ENCODE measurements around the gene RILP. TPM values are rescaled to one million over a fixed set of nuclear protein-coding genes. Genes with fewer than 3 reads are reported as not detected.

Gene RILP
- total RNA-seq, 1 donor, result 18.9 TPM

DNA sequence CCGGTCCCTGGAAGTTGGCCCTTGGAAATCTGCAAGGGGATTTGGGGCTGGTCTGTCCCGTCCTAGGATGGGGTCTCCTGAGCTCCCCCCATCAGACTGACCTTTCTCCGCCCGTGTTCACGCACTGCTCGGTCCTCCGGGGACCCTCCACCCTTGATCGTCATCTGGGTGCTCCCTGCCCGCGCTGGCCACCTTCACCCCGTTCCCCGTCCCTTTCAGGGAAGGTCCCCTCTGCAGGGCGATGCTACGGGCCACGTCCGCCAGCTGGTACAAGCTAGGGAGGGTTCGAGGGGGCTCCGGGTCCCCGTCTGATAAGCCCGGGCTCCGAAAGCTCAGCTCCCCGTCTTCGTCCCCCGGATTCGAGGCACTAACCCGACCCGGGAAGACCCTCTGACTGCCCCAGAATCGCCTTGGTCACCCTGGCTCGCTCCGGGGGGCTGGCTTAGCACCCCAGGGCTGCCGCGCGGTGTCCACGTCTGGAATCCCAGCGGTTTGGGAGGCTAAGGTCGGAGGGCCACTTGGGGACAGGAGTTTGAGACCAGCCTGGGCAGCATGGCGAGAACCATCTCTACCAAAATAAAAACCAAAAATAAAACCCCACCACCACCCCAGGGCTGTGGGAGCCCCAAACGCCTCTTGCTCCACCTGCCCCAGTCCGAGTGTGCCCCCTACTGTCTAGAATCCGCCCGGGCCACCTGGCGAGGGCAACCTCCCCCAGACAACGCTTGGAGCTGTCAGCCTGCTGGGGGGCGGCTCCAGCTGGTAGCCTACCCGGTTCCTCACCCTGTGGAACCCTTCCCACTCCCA, 20.0 kb downstream of the RILP start:
- peak in 2 of 3 donors; percentile 77 to 89 for DNase-seq (ENCODE audit: low read depth in 2 of 3, low spot score in 2 of 3)

DNA sequence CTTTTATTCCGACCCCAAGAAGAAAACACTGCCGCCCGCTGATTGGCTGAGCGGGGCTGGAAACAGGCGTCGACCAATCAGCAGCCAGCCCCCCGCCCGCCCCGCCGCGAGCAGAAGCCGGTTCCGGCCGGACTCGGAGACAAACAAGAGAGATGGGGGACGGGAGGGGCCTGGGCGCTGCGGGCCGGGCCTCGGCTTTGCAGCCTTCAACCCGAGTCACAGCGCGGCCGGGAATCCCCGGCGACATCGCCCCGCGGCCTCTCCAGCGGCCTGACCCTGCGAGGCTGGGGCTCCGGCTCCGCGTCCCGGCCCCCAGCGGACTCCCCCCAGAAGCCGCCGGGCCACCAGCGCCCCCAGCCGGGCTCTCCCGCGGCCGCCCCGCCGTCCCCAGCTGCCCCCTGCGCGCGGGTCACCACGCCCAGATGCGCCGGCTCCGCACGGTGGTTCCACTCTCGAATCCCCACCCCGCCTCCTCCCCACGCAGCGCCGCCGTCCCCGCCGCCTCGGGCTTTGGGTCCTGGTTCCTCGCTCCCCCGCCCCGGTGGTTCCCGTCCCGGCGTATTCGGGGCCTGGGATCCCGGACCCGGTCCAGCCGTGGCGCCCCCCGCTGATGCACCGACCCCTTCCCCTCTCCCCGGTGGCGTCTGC, 20.7 kb downstream of the RILP start:
- DNase-seq (ENCODE audit: low read depth in 2 of 3, low spot score in 2 of 3), result peak; percentile 67 to 97 (median 94)

DNA sequence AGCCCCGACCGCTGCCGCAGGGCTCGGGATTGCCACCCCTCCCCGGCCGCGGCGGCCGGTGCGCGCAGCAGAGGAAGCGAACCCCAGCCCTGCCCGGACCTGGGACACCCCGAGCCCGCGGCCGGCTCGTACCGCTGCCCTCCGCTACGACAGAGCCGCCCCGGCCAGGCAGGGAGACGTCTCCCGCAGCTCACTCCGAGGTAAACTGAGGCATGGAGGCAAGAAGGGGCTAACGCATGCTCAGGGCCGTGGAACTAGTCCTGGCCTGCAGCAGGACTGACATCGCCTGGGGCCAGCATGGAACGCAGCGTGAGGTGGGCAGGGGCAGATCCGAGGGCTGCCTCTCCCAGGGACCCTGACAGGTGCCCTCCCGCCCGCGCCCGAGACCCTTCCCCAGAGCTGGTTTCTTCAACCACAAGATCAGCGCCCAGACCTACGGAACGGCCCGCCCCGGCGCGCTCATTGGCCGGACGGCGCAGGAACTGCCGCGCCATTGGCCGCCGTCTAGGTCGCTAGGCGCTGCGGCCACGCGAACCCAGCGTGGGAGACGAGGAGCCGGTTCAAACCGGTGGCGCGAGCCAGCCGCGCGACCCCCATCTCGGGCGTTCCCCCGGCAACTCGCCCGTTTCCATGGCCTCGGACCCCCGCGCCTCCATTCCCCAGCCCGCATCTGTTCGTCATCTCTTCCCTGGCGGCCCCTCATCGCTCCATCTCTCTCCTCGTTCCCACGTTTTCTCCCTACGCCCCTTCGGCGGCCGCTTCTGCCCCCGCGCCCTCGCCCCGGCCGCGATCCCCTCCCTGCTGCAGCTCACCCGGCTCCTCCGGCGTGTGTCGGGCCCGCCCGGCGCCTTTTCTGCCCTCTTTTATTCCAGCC, 21.4 kb downstream of the RILP start, which contains the start of gene SLC43A2:
Gene SLC43A2, minus strand, starts transcription at position 853 of the 874 bp plus-strand sequence. CDS start 960 bp downstream, outside the sequence.
- DNase-seq (ENCODE audit: low read depth in 2 of 3, low spot score in 2 of 3), result peak; percentile 59 to 87 (median 82)

DNA sequence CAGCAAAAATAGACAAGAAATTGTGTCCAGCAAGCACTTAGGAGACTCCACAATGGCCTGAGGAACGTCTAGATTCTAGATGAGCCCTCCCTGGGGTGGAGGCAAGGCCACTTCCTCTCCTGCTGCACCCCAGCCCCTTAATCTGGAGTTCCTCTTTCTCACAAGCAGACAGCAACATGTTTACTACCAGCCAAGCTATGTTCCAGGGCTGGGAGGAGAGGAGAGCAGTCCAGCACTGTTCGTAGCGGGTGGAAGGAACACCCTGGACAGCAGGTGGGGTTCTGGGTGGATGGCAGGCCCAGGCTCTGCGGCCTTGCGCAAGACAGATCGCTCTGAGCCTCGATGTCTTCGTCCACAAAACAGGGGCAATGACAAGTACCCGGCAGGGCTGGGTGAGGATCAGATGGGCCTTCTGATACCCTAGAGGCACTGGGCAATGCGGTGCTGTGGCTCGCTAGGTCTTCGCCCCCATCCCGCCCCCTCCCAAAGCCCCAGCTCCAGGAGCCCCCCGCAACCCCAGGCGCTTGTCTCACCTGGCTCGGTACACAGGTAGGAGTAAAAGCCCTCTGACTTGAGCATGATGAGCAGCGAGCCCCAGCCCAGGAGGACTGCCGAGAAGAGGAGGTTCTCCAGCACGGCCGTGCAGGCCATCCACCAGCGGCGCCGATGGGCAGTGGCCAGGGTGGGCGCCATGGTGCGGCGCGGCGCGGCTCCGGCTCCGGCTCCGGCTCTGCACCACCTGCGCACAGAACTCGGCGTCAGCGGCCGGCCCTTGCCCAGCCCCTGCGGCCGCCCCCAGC, 22.3 kb downstream of the RILP start:
- peak in 2 of 3 donors; percentile 68 to 87 for DNase-seq (ENCODE audit: low read depth in 2 of 3, low spot score in 2 of 3)

DNA sequence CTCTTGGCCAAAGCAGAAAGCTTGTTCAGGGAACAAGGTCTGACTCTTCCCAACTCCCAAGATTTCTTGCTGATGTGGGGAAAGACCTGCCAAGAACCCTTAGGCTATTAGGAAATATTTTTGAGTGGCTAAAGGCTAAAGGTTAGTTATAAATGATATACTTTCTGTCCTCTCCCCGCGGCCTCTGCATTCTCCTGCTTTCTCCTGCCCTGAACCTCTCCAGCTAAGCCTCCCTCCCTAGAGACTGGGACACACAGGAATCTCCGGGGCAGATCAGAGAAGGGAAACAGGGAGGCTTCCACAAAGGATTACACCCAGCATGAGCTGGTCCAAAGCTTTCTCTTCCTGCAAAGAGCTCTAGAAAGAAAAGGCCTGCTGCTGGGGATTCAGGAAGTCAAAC, 23.3 kb downstream of the RILP start:
- DNase-seq (ENCODE audit: low read depth in 2 of 3, low spot score in 2 of 3), result no peak

DNA sequence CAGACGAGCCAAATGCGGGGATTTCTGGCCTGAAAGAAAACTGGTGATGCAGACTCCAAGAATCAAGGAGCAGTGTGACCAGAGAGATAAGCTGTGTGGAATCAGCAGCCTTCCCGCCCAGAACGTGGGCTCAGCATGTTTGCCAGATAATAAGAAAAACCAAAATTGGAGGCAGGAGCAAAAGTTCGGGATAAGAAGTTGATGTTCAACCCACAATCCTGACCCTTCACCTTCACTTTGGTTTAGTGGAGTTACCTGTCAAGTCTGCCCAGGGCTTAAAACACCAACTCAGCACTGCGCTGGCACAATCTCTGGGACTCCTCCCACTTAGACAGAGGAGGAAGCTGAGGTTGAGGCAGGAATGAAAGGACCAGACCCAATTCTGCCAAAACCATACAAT, 24.1 kb downstream of the RILP start:
- DNase-seq (ENCODE audit: low read depth in 2 of 3, low spot score in 2 of 3), result no peak

DNA sequence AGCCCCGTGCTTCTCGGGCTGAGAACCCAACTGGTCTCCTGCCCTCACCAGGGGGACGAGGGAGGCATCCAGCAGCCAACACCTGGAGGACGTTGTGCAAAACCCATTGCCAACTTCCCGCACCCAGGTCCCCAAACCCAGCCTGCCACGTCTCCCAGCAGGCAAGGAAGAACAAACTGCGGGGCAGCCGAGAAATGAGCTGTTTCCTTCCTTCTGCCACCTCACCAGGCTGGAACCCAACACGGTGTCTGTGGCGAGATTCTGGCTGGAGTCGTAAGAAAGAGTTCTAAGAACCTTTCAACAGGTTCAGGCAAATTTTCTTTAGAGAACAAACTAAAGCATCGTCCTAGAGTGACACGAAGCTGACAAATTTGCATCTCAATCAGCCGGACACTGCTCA, 24.6 kb downstream of the RILP start:
- no peak for DNase-seq (ENCODE audit: low read depth in 2 of 3, low spot score in 2 of 3)

DNA sequence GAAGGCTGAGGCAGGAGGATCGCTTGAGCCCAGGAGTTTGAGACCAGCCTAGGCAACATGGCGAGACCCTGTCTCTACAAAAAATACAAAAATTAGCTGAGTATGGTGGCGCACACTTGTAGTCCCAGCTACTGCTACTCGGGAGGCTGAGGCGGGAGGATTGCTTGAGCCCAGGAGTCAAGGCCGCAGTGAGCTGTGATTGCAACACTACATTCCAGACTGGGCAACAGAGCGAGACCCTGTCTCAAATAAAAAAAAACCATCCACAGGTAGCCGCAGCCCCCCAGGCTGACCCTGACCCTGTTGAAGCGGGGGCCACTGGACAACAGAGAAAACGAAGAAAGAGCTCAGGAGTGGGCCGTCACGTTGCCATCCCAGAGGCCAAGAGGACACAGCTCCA, 25.0 kb downstream of the RILP start:
- DNase-seq (ENCODE audit: low read depth in 2 of 3, low spot score in 2 of 3), result no peak

DNA sequence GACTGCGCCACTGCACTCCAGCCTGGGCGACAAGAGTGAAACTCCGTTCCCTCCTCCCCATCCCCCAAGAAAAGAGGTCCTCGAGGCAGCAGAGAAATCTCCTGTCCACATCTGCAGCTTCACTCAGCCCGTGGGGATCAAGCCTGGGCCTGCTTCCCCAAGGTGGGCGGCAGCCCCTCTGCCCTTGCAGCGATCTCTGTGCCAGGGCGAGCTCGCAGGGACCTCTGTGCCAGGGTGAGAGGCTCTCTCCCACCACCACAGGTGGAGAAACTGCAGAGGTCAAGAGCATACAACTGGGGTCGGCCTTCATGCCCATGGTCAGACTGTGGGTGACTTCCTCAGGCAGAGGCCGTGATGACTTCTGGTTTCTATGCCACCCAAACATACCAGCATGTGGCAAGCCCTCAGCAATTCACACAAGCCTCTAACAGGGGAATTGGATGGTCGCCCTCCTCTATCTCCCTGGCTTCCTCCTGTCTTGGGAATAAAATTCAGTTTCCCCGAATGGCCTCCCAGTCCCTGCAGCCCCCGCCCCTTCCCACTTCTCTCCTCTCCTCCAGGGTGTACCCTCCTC, 26.5 kb downstream of the RILP start:
- DNase-seq (ENCODE audit: low read depth in 2 of 3, low spot score in 2 of 3), result no peak

DNA sequence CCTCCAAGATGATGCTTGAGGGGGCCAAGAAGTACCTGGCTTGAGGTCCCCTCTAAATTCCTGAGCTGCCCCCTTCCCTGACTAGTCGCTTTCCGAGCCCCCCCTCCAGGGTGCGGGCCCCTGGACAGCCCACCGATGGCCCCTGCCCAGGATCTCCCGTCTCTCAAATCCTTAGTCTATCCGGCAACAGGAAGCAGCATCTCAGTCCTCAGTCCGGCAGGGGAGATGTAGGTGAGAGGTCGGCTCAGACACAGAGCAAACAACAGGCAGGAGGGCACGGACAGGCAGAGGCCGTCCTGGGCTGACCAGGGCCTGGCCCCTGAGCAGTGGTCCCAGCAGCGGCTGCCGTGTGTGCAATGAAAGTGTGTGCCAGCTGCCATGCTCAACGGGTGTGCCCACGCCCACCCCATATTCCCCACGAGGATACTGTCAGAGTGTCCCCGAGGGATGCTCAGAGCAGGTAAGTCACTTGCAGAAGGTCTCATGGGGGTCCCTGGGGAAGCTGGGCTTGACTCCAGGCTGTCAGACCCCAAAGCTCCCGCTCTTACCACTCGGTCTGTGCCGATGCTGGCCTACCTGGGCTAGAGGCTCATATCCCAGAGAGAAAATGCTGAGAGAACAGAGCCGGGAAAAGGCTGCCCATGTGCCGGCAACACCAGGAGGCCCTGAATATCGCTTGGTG, 28.3 kb downstream of the RILP start:
- DNase-seq (ENCODE audit: low read depth in 2 of 3, low spot score in 2 of 3), result no peak

DNA sequence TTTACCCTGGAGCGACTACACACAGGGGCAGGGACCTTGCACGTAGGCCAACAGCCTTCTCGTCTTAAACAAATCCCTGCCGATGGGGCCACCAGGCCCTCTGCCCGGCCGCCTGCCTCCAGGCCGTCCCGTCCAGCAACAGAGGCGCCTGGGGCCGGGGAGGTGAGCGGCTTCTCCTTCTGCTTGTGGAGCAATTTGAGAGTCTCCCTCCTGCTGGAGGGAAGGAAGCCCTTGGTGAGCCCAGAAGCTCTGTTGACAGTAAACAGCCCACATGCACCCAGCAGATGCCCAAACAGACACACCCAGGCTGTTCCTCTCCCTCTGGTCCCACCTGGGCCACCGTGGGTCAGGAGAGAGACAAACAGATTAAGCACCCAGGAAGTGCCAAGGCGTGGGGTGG, 29.2 kb downstream of the RILP start:
- no peak for DNase-seq (ENCODE audit: low read depth in 2 of 3, low spot score in 2 of 3)

DNA sequence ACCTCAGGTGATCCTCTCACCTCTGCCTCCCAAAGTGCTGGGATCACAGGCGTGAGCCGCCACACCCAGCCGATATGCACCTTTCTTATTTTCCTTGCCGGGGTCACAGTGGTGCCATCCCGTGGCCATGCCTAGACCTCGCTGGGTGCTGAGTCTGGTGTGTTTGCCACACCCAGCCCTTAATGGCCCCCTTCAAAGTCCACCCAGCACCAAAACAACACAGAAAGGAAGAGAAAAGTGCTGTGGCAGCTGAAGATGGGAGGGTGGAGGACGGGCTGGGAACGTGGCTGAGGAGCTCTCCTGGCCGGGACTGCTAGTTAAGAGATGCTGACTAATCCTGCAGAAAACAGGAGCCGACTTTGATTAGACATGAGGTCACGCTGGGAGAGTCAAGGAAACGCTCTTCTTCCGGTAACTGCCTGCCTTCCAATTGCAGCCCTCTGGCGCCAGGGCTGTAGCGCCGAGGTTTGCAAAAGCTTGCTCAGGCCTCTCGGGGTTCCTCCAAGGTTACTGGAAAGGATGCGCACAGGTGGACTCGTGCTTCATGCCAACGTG, 32.0 kb downstream of the RILP start:
- peak in 2 of 3 donors; percentile 35 for DNase-seq (ENCODE audit: low read depth in 2 of 3, low spot score in 2 of 3)

DNA sequence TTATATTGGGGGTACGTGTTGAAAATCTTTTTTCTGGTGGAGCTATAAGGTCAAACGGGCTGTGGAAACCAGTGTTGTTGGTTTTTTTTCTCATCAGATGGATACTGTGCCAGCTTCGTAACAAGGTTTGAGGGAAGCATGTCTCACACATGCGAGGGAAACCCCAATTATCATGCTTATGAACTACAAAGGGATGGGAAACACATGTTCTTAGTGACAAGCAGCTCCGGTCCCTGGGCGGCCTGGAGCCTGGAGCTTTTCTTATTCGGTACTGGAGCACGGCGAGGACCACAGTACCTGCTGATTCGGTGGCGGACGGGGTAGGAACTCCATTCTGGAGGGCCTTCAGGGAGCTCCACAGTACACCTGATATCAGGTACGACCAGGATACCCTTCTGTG, 33.6 kb downstream of the RILP start:
- DNase-seq (ENCODE audit: low read depth in 2 of 3, low spot score in 2 of 3), result no peak

DNA sequence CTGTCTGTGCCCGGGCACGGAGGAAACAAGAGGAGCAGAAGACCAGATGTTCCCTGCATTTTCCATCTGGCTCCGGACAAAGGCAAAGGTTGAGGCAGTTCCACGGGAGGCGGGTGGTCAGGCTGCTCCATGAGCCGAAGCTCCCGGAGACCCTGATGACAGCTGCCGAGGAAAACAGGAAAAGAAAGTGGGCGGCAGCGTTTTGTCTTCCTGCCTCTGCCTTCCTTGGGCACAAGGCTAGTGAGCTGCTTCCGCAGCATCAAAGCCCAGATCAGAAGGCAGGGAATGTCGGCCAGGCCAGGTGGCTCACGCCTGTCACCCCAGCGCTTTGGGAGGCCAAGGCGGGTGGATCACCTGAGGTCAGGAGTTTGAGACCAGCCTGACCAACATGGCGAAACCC, 37.3 kb downstream of the RILP start:
- DNase-seq (ENCODE audit: low read depth in 2 of 3, low spot score in 2 of 3), result no peak

DNA sequence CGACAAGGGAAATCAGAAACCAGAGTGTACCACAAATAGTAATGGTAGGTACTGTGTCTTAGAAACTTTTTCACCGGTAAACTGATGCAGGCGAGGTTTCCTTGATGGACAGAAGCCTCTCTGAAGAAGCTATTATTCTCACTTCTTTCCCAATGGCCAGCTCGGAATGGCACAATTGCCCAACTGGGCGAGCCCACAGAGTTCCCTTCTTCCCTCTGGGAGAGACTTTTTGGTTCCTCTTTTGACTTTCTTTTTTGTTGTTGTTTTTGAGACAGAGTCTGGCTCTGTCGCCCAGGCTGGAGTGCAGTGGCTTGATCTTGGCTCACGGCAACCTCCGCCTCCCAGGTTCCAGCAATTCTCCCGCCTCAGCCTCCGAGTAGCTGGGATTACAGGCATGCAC, 38.0 kb downstream of the RILP start:
- DNase-seq (ENCODE audit: low read depth in 2 of 3, low spot score in 2 of 3), result no peak

DNA sequence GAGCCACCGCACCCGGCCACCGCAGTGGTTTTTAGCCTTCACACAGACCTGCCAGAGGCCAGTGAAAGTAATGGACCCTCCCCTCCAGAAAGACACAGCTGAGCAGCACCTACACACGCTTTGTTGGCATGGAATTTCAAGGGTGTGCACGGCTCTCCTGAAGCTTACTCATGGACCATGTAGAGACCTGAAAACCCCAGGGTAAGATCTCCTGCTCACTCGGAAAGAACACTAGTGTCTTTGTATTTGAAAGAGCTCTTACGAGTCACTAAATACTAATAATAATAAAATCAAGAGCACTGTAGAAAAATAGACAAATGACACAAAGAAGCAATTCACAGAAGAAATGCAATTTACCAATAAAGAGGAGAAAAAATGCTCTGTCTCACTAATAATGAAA, 41.0 kb downstream of the RILP start:
- DNase-seq (ENCODE audit: low read depth in 2 of 3, low spot score in 2 of 3), result no peak

DNA sequence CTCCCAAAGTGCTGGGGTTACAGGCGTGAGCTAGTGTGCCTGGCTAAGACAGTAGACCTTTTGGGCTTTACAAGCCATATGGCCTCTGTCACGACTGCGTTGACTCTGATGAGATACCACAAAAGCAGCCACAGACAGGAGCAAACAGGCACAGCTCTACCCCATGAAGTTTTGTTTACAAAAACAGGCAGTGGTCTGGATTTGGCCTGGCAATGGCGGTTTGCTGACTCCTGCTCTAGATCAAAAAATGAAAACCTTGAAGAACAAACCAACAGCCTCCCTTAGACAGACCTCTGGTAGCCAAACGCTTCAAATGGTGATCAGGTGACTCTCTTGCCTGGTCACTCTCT, 41.7 kb downstream of the RILP start:
- no peak for DNase-seq (ENCODE audit: low read depth in 2 of 3, low spot score in 2 of 3)

DNA sequence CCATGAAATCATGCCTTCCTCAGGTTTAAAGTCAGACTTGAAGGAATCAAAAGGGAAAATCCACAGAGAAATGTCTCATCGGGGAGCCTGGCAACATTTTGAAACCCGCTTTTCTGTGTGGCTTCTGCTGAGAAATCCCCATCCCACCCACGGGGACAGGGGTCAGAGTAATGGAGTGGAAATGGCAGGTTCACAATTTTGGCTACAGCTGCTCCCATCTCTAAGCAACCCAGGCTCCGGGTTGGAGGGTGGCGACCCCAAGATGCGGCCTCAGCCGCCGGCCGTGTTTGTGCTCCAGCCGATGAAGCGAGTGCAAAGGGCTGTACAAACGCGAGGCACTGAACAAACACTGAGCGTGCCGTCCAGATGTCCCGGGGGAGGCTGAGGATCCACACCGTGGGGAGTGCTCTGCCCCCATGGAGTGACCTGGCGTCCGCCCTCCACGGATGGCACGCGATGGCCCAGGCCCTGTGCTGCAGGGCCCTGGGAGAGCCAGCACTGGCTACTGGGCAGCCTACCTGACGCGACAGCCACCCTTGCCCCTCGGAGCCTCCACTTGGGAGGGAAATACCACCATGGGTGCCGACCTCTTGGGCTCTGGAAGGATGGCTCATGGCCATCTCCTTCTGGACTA, 43.2 kb downstream of the RILP start:
- DNase-seq (ENCODE audit: low read depth in 2 of 3, low spot score in 2 of 3), result no peak

Measured in hematopoietic multipotent progenitor cell (in vitro differentiated cells).